SK-N-SH (cell line): ENCODE results near the gene LRRC8E. TPM values are rescaled to one million over a fixed set of nuclear protein-coding genes. Genes with fewer than 3 reads are reported as not detected.

Experiments used
- CTCF ChIA-PET: fragments of 300-600, 350-600 bp; formaldehyde crosslinking; extraction: SDS; loops from one replicate; lab custom pipeline; 2021; lab: Yijun Ruan, JAX
- POLR2A ChIA-PET: fragments of 350-600 bp; sonication (Branson Sonifier 250); formaldehyde crosslinking; extraction: SDS; loops from one replicate; lab custom pipeline; 2020; ENCODE audit warnings: antibody characterized with exemption, inconsistent platforms; lab: Yijun Ruan, JAX
- DNase-seq: peaks from one replicate; pipeline ENCODE4 v3.0.0; 2012
- H2AFZ ChIP-seq: fragments of 200-600 bp; sonication (generic); 2 replicates; pipeline ENCODE4 v1.8.1; 2016; ENCODE audit warnings: antibody characterized with exemption, mild to moderate bottlenecking, low read depth
- H3F3A ChIP-seq: fragments of 200-600 bp; sonication (generic); replicated peaks from 2 replicates; pipeline ENCODE3; 2016; ENCODE audit warnings: antibody characterized with exemption, mild to moderate bottlenecking; ENCODE audit not compliant: insufficient read depth
- H3K27ac ChIP-seq, 2 experiments: fragments of 200-500 bp in 1 of 2; fragments of 200-600 bp in 1 of 2; sonication (Bioruptor generic) in 1 of 2; sonication (generic), shearing (Covaris generic) in 1 of 2; 2 replicates each; pipeline versions ENCODE4 v1.5.1 to v1.6.1; 2014 to 2016; ENCODE audit warnings: low read depth in 2 of 2, inconsistent platforms in 1 of 2, low read length in 1 of 2, mild to moderate bottlenecking in 1 of 2, mixed read lengths in 1 of 2
- H3K27me3 ChIP-seq: fragments of 200-600 bp; sonication (generic), shearing (Covaris generic); 2 replicates; pipeline ENCODE4 v1.6.1; 2016; ENCODE audit warnings: mixed run types; ENCODE audit not compliant: insufficient read depth
- H3K36me3 ChIP-seq, 2 experiments: fragments of 200-500 bp in 1 of 2; fragments of 200-600 bp in 1 of 2; sonication (Bioruptor generic) in 1 of 2; sonication (generic) in 1 of 2; replicated peaks in 1 of 2; 2 replicates each; pipeline versions ENCODE3 to v1.5.1; 2014 to 2016; ENCODE audit warnings: low read length in 1 of 2, mild to moderate bottlenecking in 1 of 2; ENCODE audit not compliant: insufficient read depth in 2 of 2, control insufficient read depth in 1 of 2
- H3K4me1 ChIP-seq, 2 experiments: fragments of 200-500 bp in 1 of 2; fragments of 200-600 bp in 1 of 2; sonication (Bioruptor generic) in 1 of 2; sonication (generic), shearing (Covaris generic) in 1 of 2; 2 replicates each; pipeline versions ENCODE4 v1.5.1 to v1.6.1; 2014 to 2016; ENCODE audit warnings: low read depth in 1 of 2, low read length in 1 of 2, mixed run types in 1 of 2; ENCODE audit not compliant: insufficient read depth in 2 of 2, control insufficient read depth in 1 of 2
- H3K4me2 ChIP-seq: fragments of 200-600 bp; sonication (generic), shearing (Covaris generic); 2 replicates; pipeline ENCODE4 v1.6.1; 2017; ENCODE audit warnings: mixed run types
- H3K4me3 ChIP-seq, 2 experiments: fragments of 200-500 bp in 1 of 2; fragments of 200-600 bp in 1 of 2; sonication (Bioruptor generic) in 1 of 2; sonication (generic), shearing (Covaris generic) in 1 of 2; 2 replicates each; pipeline versions ENCODE4 v1.5.1 to v1.8.1; 2014 to 2016; ENCODE audit warnings: low read depth in 2 of 2, inconsistent platforms in 1 of 2, low read length in 1 of 2, mild to moderate bottlenecking in 1 of 2, mixed read lengths in 1 of 2, moderate library complexity in 1 of 2
- H3K79me2 ChIP-seq: fragments of 200-600 bp; sonication (generic); 2 replicates; pipeline ENCODE4 v1.8.1; 2017; ENCODE audit warnings: mild to moderate bottlenecking; ENCODE audit not compliant: insufficient read depth
- H3K9ac ChIP-seq: fragments of 200-600 bp; sonication (generic); 2 replicates; pipeline ENCODE4 v1.6.1; 2017; ENCODE audit warnings: mixed run types
- H3K9me2 ChIP-seq: fragments of 200-600 bp; sonication (generic); 2 replicates; pipeline ENCODE4 v1.6.1; 2017; ENCODE audit warnings: mixed run types
- H3K9me3 ChIP-seq: fragments of 200-600 bp; sonication (generic); 2 replicates; pipeline ENCODE4 v1.6.1; 2017; ENCODE audit warnings: mixed run types, mild to moderate bottlenecking, moderate library complexity
- H4K20me1 ChIP-seq: fragments of 200-600 bp; sonication (generic); 2 replicates; pipeline ENCODE4 v1.6.1; 2017; ENCODE audit warnings: mild to moderate bottlenecking, mixed run types; ENCODE audit not compliant: insufficient read depth
- ELF1 ChIP-seq: IDR thresholded peaks from 2 replicates; pipeline ENCODE4 v1.4.0; 2012
- EP300 ChIP-seq, 2 experiments: IDR thresholded peaks; 2 replicates each; pipeline versions ENCODE4 v1.4.0 to v1.6.1; 2012; ENCODE audit warnings: borderline replicate concordance in 1 of 2, low read depth in 1 of 2, low read length in 1 of 2
- FOXJ3 ChIP-seq: sonication (generic); formaldehyde crosslinking; IDR thresholded peaks from 2 replicates; pipeline ENCODE4 v1.5.1; 2020; ENCODE audit warnings: mild to moderate bottlenecking, missing genetic modification reagents
- FOXM1 ChIP-seq: IDR thresholded peaks from 2 replicates; pipeline ENCODE4 v1.4.0; 2012; ENCODE audit warnings: low read depth, mild to moderate bottlenecking
- NFIC ChIP-seq: IDR thresholded peaks from 2 replicates; pipeline ENCODE4 v1.4.0; 2012; ENCODE audit warnings: borderline replicate concordance
- NRF1 ChIP-seq: IDR thresholded peaks from 2 replicates; pipeline ENCODE4 v1.6.1; 2012; ENCODE audit warnings: low read depth, mild to moderate bottlenecking, low read length
- POLR2AphosphoS5 ChIP-seq: IDR thresholded peaks from 2 replicates; pipeline ENCODE4 v1.6.1; 2012; ENCODE audit warnings: low read depth, low read length
- RCOR1 ChIP-seq: fragments of 150-350 bp; IDR thresholded peaks from 2 replicates; pipeline ENCODE4 v1.6.1; 2017; ENCODE audit warnings: antibody characterized with exemption, low read length
- SIN3A ChIP-seq: IDR thresholded peaks from 2 replicates; pipeline ENCODE4 v1.6.1; 2012; ENCODE audit warnings: low read depth, mild to moderate bottlenecking, low read length, moderate library complexity, borderline replicate concordance
- TAF1 ChIP-seq: IDR thresholded peaks from 2 replicates; pipeline ENCODE4 v1.6.1; 2012; ENCODE audit warnings: low read depth, mild to moderate bottlenecking, low read length, moderate library complexity, borderline replicate concordance
- TEAD4 ChIP-seq: IDR thresholded peaks from 2 replicates; pipeline ENCODE4 v1.4.0; 2012; ENCODE audit warnings: mild to moderate bottlenecking, borderline replicate concordance; ENCODE audit not compliant: insufficient read depth
- ZBTB33 ChIP-seq: IDR thresholded peaks from 2 replicates; pipeline ENCODE4 v1.4.0; 2012; ENCODE audit warnings: low read depth, borderline replicate concordance
- WGBS: methylation state at CpG from one replicate; pipeline ENCODE4 v1.1.6; 2017; ENCODE audit warnings: low lambda C conversion rate; 5-methylcytosine and 5-hydroxymethylcytosine counted together
- polyA plus RNA-seq, 3 experiments: library from polyadenylated mRNA; depleted of rRNA; stranded (reverse); fragments of >200 nt; gene quantifications; 2 replicates each; pipeline ENCODE4 v1.2.3, GENCODE V29; 2012
- TF ChIP-seq, protein P1 (sequence below): IDR thresholded peaks from 2 replicates; pipeline ENCODE4; 2012
- TF ChIP-seq, protein P2 (sequence below): IDR thresholded peaks from 2 replicates; pipeline ENCODE4 v1.4.0; 2012; ENCODE audit warnings: low read depth, borderline replicate concordance
- TF ChIP-seq, protein P3 (sequence below): IDR thresholded peaks from 2 replicates; pipeline ENCODE4 v1.4.0; 2012; ENCODE audit warnings: low read depth

LRRC8E gene
- polyA plus RNA-seq, 1 of the 3 experiments (the other 2 are of a cell fraction): 0.02 TPM

- no peak overlapping the region for H2AFZ ChIP-seq
- CTCF ChIA-PET: interaction anchor here (1.4 to 5.0 kb wide), 4 partner anchors 13 to 85 kb away, joined by 5 to 26 read pairs (median 20); partner anchors contain the start of genes MAP2K7 and TIMM44
- WGBS: no CpG with 5 or more reads among the region's 104 CpGs
- H3K27me3 ChIP-seq: peaks cover 7% of the 10 kb centered on the region; the same call in 1 of the 2 replicates
- H3K4me3 ChIP-seq: peak overlapping the region; percentile 37 to 43; a peak in 3 of 4 replicates
- H4K20me1 ChIP-seq: 0 out of 2 replicates have a peak, but pooled peaks cover under 1% of the 10 kb centered on the region
- peaks cover 4% of the 10 kb centered on the region; the same call in 1 of the 2 replicates for H3K79me2 ChIP-seq
- H3K27ac ChIP-seq: no peak overlapping the region
- H3F3A ChIP-seq: peaks cover 10% of the 10 kb centered on the region
- peak; percentile 38 for TF ChIP-seq NRF1
- TF ChIP-seq, protein P1, sequence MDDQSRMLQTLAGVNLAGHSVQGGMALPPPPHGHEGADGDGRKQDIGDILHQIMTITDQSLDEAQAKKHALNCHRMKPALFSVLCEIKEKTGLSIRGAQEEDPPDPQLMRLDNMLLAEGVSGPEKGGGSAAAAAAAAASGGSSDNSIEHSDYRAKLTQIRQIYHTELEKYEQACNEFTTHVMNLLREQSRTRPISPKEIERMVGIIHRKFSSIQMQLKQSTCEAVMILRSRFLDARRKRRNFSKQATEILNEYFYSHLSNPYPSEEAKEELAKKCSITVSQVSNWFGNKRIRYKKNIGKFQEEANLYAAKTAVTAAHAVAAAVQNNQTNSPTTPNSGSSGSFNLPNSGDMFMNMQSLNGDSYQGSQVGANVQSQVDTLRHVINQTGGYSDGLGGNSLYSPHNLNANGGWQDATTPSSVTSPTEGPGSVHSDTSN: peak; percentile 13; the same call in 1 of the 2 replicates
- TF ChIP-seq, protein P2, sequence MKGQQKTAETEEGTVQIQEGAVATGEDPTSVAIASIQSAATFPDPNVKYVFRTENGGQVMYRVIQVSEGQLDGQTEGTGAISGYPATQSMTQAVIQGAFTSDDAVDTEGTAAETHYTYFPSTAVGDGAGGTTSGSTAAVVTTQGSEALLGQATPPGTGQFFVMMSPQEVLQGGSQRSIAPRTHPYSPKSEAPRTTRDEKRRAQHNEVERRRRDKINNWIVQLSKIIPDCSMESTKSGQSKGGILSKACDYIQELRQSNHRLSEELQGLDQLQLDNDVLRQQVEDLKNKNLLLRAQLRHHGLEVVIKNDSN: no peak
- no peak for TF ChIP-seq POLR2AphosphoS5
- TF ChIP-seq EP300 (IDR thresholded peaks at IDR 0.05; ENCODE audit: borderline replicate concordance in 1 of 2, low read depth in 1 of 2, low read length in 1 of 2): no peak
- TF ChIP-seq, protein P3, sequence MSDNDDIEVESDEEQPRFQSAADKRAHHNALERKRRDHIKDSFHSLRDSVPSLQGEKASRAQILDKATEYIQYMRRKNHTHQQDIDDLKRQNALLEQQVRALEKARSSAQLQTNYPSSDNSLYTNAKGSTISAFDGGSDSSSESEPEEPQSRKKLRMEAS: 0 out of 2 replicates have a peak, but pooled peaks have one; percentile 24
- peaks cover 0 to 17% of the 10 kb centered on the region in 2 experiments for H3K36me3 ChIP-seq
- POLR2A ChIA-PET: interaction anchor here (0.7 to 2.2 kb wide), 5 partner anchors 8 to 54 kb away, joined by 3 to 6 read pairs (median 4); partner anchors contain the start of genes MAP2K7 and PRR36
- peak overlapping the region; percentile 57 for H3K4me2 ChIP-seq
- no peaks in the 10 kb centered on the region for H3K9me3 ChIP-seq
- H3K9me2 ChIP-seq: no peaks in the 10 kb centered on the region
- H3K9ac ChIP-seq: no peak overlapping the region
- peaks cover 2 to 18% of the 10 kb centered on the region in 2 experiments; a peak in 2 of 4 replicates for H3K4me1 ChIP-seq
- DNase-seq: peak; percentile 68
These were observed 28.0 kb downstream of the LRRC8E start for GRCh38 chr19:7916103-7916954.

DNA sequence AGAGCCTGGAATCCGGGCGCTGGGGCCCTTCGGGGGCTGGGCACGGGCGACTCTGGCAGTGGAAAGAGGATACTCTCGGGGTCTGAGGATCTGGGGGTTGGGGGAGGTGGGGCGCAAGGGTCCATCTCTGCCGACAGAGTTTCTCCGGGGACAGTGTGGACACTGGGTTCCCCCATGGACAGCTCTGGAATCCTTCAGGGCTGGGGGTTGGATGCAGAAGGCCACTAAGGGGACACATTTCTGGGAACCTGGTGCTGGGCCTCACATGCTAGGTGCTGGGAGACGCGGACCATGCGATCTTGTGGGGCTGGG, 28.6 kb downstream of the LRRC8E start:
- peaks cover 6% of the 10 kb centered on the region for H4K20me1 ChIP-seq
- ChIA-PET POLR2A (interaction anchor here (0.7 to 2.2 kb wide), 5 partner anchors 9 to 55 kb away, joined by 3 to 6 read pairs (median 4); partner anchors contain the start of genes MAP2K7 and PRR36), CTCF (interaction anchor here (1.4 to 5.0 kb wide), 5 partner anchors 13 to 85 kb away, joined by 5 to 36 read pairs (median 26); partner anchors contain the start of genes MAP2K7 and TIMM44)
- H3K4me2 ChIP-seq: 0 out of 2 replicates have a peak overlapping the region, but pooled peaks have one; percentile 57
- H3K9me3 ChIP-seq: no peaks in the 10 kb centered on the region
- H3K27ac ChIP-seq: no peak overlapping the region
- peaks cover 7% of the 10 kb centered on the region; the same call in 1 of the 2 replicates for H3K27me3 ChIP-seq
- TF ChIP-seq NRF1 (no peak), RCOR1 (no peak), SIN3A (no peak), NFIC (no peak), TAF1 (no peak), FOXM1 (no peak), ELF1 (no peak), ZBTB33 (no peak), FOXJ3 (no peak), TEAD4 (no peak)
- TF ChIP-seq, protein P1: no peak
- TF ChIP-seq, protein P2: no peak
- TF ChIP-seq, all 33 proteins: peak for 0
- peak overlapping the region; percentile 37 to 43; a peak in 3 of 4 replicates for H3K4me3 ChIP-seq
- DNase-seq: no peak
- peaks cover 10% of the 10 kb centered on the region for H3F3A ChIP-seq
- H3K9ac ChIP-seq: no peak overlapping the region
- WGBS: 17% methylated on average over 1 of the region's 12 CpGs
- H3K9me2 ChIP-seq: no peaks in the 10 kb centered on the region
- H3K36me3 ChIP-seq: peaks cover 0 to 17% of the 10 kb centered on the region in 2 experiments
- H3K4me1 ChIP-seq: peaks cover 8 to 24% of the 10 kb centered on the region in 2 experiments; a peak in 2 of 4 replicates
- H2AFZ ChIP-seq: no peak overlapping the region
- peaks cover 10% of the 10 kb centered on the region; the same call in 1 of the 2 replicates for H3K79me2 ChIP-seq
